Smooth muscle cell (in vitro differentiated cells): ENCODE results near the gene LAMB3. TPM values are rescaled to one million over a fixed set of nuclear protein-coding genes. Genes with fewer than 3 reads are reported as not detected.

Experiments used
- DNase-seq: peaks from one replicate; lab custom pipeline; 2025; ENCODE audit not compliant: unreplicated experiment; lab: John Stamatoyannopoulos, UW
- H2AFZ ChIP-seq: fragments of 200-600 bp; sonication (generic); 2 replicates; pipeline ENCODE4 v1.6.0; 2016; ENCODE audit warnings: antibody characterized with exemption, low read depth, mild to moderate bottlenecking
- H3F3A ChIP-seq: fragments of 200-600 bp; sonication (generic); 2 replicates; pipeline ENCODE4 v1.6.0; 2017; ENCODE audit warnings: antibody characterized with exemption, low read depth
- H3K27ac ChIP-seq: fragments of 200-600 bp; sonication (generic); 2 replicates; pipeline ENCODE4 v1.5.1; 2016; ENCODE audit warnings: low read depth, mild to moderate bottlenecking
- H3K27me3 ChIP-seq: fragments of 200-600 bp; sonication (generic); 2 replicates; pipeline ENCODE4 v1.6.1; 2016; ENCODE audit warnings: low read depth, mild to moderate bottlenecking
- H3K36me3 ChIP-seq: fragments of 200-600 bp; sonication (generic); 2 replicates; pipeline ENCODE4 v1.5.1; 2016; ENCODE audit warnings: low read depth
- H3K4me1 ChIP-seq: fragments of 200-600 bp; sonication (generic); 2 replicates; pipeline ENCODE4 v1.5.1; 2016; ENCODE audit warnings: low read depth
- H3K4me2 ChIP-seq: fragments of 200-600 bp; sonication (generic); 2 replicates; pipeline ENCODE4 v1.6.0; 2016; ENCODE audit warnings: mild to moderate bottlenecking
- H3K4me3 ChIP-seq: fragments of 200-600 bp; sonication (generic); 2 replicates; pipeline ENCODE4 v1.5.1; 2016; ENCODE audit warnings: mild to moderate bottlenecking
- H3K79me2 ChIP-seq: fragments of 200-600 bp; sonication (generic); 2 replicates; pipeline ENCODE4 v1.6.0; 2016; ENCODE audit warnings: low read depth, mild to moderate bottlenecking
- H3K9ac ChIP-seq: fragments of 200-600 bp; sonication (generic); 2 replicates; pipeline ENCODE4 v1.6.0; 2016; ENCODE audit warnings: low read depth
- H3K9me3 ChIP-seq: fragments of 200-600 bp; sonication (generic); replicated peaks from 2 replicates; pipeline ENCODE4 v1.5.1; 2016; ENCODE audit warnings: low read depth
- H4K20me1 ChIP-seq: fragments of 200-600 bp; sonication (generic); 2 replicates; pipeline ENCODE4 v1.6.0; 2016; ENCODE audit warnings: low read depth
- WGBS: methylation state at CpG from one replicate; pipeline ENCODE4 v1.1.7; 2016; ENCODE audit warnings: low lambda C conversion rate; 5-methylcytosine and 5-hydroxymethylcytosine counted together
- polyA plus RNA-seq: library from polyadenylated mRNA; unstranded; fragments of >200 nt; fragmentation: Nextera tagmentation; extraction: Ambion mirVana; gene quantifications from 2 replicates; pipeline ENCODE4 v1.2.1, GENCODE V29; 2016
- total RNA-seq: library from RNA; depleted of rRNA; stranded (reverse); fragments of >200 nt; gene quantifications from 2 replicates; pipeline ENCODE4 v1.2.3, GENCODE V29; 2014
- TF ChIP-seq, protein P1 (sequence below): fragments of 200-600 bp; sonication (generic); IDR thresholded peaks from 2 replicates; pipeline ENCODE4 v1.5.1; 2017; ENCODE audit warnings: borderline replicate concordance, mild to moderate bottlenecking, antibody characterized with exemption; ENCODE audit not compliant: insufficient read depth, poor library complexity, severe bottlenecking

LAMB3 gene
- total and polyA plus RNA-seq, 2 experiments from 2014 or later: 17.0 to 24.0 TPM

DNA sequence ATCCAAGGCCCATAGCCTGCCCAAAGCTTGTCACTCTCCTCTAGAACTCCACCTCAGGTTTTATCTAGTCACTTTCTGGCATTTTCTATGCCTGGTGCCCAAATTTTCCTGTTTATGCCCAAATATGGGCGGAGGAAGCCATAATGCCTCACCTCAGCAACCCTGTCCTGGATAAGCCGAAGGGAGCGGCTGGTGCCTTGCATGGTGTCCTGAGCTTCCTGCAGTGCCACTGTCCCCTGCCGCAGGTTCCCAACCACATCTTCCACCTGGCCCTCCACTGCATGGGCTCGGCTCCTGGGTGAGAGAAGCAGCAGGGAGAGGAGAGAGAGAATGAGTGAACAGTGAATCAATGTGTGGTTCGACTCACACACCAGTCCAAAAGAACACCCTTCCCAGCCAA is 34.5 kb downstream of the LAMB3 start:
- no peak for DNase-seq
- Histone ChIP-seq H3K4me1 (no peaks in the 10 kb centered on the region), H3K27ac (no peak overlapping the region), H3K79me2 (no peaks in the 10 kb centered on the region), H3K27me3 (peaks cover 13% of the 10 kb centered on the region), H3K9ac (no peak overlapping the region), H3K4me3 (no peak overlapping the region), H3K36me3 (no peaks in the 10 kb centered on the region), H2AFZ (no peak overlapping the region), H3F3A (no peaks in the 10 kb centered on the region), H4K20me1 (no peaks in the 10 kb centered on the region), H3K9me3 (no peaks in the 10 kb centered on the region), H3K4me2 (no peak overlapping the region)
- TF ChIP-seq, protein P1, sequence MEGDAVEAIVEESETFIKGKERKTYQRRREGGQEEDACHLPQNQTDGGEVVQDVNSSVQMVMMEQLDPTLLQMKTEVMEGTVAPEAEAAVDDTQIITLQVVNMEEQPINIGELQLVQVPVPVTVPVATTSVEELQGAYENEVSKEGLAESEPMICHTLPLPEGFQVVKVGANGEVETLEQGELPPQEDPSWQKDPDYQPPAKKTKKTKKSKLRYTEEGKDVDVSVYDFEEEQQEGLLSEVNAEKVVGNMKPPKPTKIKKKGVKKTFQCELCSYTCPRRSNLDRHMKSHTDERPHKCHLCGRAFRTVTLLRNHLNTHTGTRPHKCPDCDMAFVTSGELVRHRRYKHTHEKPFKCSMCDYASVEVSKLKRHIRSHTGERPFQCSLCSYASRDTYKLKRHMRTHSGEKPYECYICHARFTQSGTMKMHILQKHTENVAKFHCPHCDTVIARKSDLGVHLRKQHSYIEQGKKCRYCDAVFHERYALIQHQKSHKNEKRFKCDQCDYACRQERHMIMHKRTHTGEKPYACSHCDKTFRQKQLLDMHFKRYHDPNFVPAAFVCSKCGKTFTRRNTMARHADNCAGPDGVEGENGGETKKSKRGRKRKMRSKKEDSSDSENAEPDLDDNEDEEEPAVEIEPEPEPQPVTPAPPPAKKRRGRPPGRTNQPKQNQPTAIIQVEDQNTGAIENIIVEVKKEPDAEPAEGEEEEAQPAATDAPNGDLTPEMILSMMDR: no peak
- WGBS: 91% methylated on average over 6 of the region's 6 CpGs

DNA sequence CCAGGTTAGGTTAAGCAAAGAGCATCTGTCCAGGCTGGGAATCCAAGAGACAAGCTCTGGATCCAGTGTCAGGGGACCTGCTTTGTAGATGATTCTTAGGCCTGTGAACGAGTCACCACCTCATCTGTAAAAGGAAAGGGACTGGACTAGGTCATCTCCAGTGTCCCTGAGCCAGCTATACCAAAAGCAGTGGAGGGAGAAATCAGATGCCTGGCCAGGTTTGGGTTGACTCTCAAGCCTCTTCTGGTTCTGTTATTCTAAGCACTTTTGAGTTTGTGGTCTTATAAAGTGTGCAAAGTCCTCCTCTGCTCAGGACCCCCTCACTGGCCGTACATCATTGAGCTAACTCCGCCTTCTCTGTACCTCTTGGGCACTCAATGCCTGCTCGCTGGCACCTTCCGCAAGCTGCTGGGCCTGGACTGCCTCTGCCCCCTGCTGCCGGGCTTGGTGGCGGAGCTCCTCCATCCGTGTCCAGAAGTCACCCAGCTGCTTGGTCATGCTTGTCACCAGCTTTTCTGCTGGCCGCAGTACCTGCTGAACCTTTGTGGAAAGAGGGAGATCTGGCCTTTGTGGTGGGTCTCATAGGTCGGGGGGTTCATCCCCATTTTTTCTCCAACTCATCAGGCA is 35.1 kb downstream of the LAMB3 start:
- no peak overlapping the region for H2AFZ ChIP-seq
- H3K36me3 ChIP-seq: no peaks in the 10 kb centered on the region
- DNase-seq: no peak
- WGBS: 94% methylated on average over 10 of the region's 10 CpGs
- H3K4me3 ChIP-seq: no peak overlapping the region
- no peaks in the 10 kb centered on the region for H4K20me1 ChIP-seq
- no peaks in the 10 kb centered on the region for H3K4me1 ChIP-seq
- peaks cover 13% of the 10 kb centered on the region for H3K27me3 ChIP-seq
- no peak overlapping the region for H3K9ac ChIP-seq
- H3K79me2 ChIP-seq: no peaks in the 10 kb centered on the region
- H3K9me3 ChIP-seq: no peaks in the 10 kb centered on the region
- H3K4me2 ChIP-seq: no peak overlapping the region
- H3F3A ChIP-seq: no peaks in the 10 kb centered on the region
- TF ChIP-seq, protein P1: no peak
- no peak overlapping the region for H3K27ac ChIP-seq

DNA sequence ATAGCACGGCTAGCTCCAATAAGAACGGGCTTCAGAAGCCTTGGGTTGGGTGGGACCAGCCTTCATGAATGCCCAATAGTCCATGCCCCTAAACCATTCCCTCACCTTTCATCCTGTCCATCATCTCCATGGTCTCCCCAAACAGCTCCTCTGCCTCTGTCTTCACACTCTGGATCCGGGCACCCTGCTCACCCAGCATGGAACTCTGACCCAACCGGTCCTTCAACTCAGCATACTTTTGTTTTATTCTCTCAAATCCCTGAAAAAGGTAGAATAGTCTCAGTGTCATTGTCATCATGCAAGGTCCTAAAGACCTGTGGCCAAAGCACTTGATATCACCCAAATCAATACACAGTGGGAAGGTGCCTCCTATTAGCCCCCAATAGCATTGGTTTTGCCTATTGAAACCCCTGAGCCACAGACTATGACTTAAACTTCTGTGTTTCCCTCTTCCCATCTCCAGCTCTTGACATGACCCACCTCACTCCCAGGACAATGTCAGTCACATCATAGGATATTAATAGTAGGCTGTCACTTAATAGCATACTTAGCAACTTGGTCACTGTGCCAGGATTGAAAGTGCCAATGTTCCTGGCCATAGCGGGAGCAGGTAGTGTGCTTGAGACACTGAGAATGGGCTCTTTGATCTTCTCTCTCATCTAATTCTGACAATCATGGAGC is 35.7 kb downstream of the LAMB3 start:
- no peak overlapping the region for H2AFZ ChIP-seq
- H3F3A ChIP-seq: no peaks in the 10 kb centered on the region
- H3K27me3 ChIP-seq: peaks cover 13% of the 10 kb centered on the region
- WGBS: 94% methylated on average over 5 of the region's 5 CpGs
- no peaks in the 10 kb centered on the region for H3K9me3 ChIP-seq
- TF ChIP-seq, protein P1: no peak
- no peak overlapping the region for H3K9ac ChIP-seq
- no peak overlapping the region for H3K27ac ChIP-seq
- no peak overlapping the region for H3K4me2 ChIP-seq
- H3K36me3 ChIP-seq: no peaks in the 10 kb centered on the region
- H3K4me1 ChIP-seq: no peaks in the 10 kb centered on the region
- H3K79me2 ChIP-seq: no peaks in the 10 kb centered on the region
- no peak for DNase-seq
- H4K20me1 ChIP-seq: no peaks in the 10 kb centered on the region
- H3K4me3 ChIP-seq: no peak overlapping the region
